Osteocyte (in vitro differentiated cells): Measurements from ENCODE around the gene KLK5. TPM values are rescaled to one million over a fixed set of nuclear protein-coding genes. Genes with fewer than 3 reads are reported as not detected.

Experiments used
- DNase-seq: peaks from one replicate; pipeline ENCODE4 v3.0.0; 2021; ENCODE audit warnings: mixed read lengths; ENCODE audit not compliant: unreplicated experiment; ENCODE audit errors: extremely low spot score
- H3K27ac Mint-ChIP-seq: one replicate; pipeline ENCODE4 v1.8.0; 2021; ENCODE audit warnings: mild to moderate bottlenecking, mixed read lengths; ENCODE audit not compliant: unreplicated experiment
- H3K27me3 Mint-ChIP-seq: one replicate; pipeline ENCODE4 v1.8.0; 2021; ENCODE audit warnings: mixed read lengths; ENCODE audit not compliant: unreplicated experiment
- H3K36me3 Mint-ChIP-seq: one replicate; pipeline ENCODE4 v1.8.0; 2021; ENCODE audit warnings: mixed read lengths; ENCODE audit not compliant: unreplicated experiment
- H3K4me1 Mint-ChIP-seq: one replicate; pipeline ENCODE4 v1.8.0; 2021; ENCODE audit warnings: mixed read lengths; ENCODE audit not compliant: unreplicated experiment
- H3K4me3 Mint-ChIP-seq: one replicate; pipeline ENCODE4 v1.8.0; 2021; ENCODE audit warnings: mild to moderate bottlenecking, moderate library complexity, mixed read lengths; ENCODE audit not compliant: unreplicated experiment
- H3K9me3 Mint-ChIP-seq: one replicate; pipeline ENCODE4 v1.8.0; 2021; ENCODE audit warnings: mixed read lengths; ENCODE audit not compliant: unreplicated experiment
- CTCF ChIP-seq: fragments of 200-600 bp; sonication (generic); IDR thresholded peaks from 2 replicates; pipeline ENCODE4 v1.5.0; 2021; ENCODE audit warnings: antibody characterized with exemption, mild to moderate bottlenecking, moderate library complexity
- total RNA-seq: library from RNA; stranded (reverse); gene quantifications from 2 replicates; pipeline ENCODE4 v1.2.1, GENCODE V29; 2021

Gene KLK5
- total RNA-seq, 1 donor from 2014 or later: not detected

GRCh38 chr19:50982186-50982585 lies 29.3 kb upstream of the KLK5 start:
- Mint-ChIP-seq H3K27ac (no peak overlapping the region), H3K4me1 (no peaks in the 10 kb centered on the region), H3K36me3 (no peaks in the 10 kb centered on the region), H3K27me3 (no peaks in the 10 kb centered on the region), H3K4me3 (no peak overlapping the region), H3K9me3 (no peaks in the 10 kb centered on the region)
- no peak for TF ChIP-seq CTCF
- DNase-seq: no peak

- H3K27me3 Mint-ChIP-seq: no peaks in the 10 kb centered on the region
- no peak overlapping the region for H3K27ac Mint-ChIP-seq
- DNase-seq: no peak
- TF ChIP-seq CTCF: no peak
- H3K9me3 Mint-ChIP-seq: no peaks in the 10 kb centered on the region
- H3K4me3 Mint-ChIP-seq: no peak overlapping the region
- no peaks in the 10 kb centered on the region for H3K36me3 Mint-ChIP-seq
- no peaks in the 10 kb centered on the region for H3K4me1 Mint-ChIP-seq
Observed at GRCh38 chr19:50981587-50982146, 28.8 kb upstream of the KLK5 start.

GRCh38 chr19:50980208-50980607 lies 27.4 kb upstream of the KLK5 start:
- Mint-ChIP-seq H3K36me3 (no peaks in the 10 kb centered on the region), H3K27me3 (no peaks in the 10 kb centered on the region), H3K27ac (no peak overlapping the region), H3K4me3 (no peak overlapping the region), H3K4me1 (no peaks in the 10 kb centered on the region), H3K9me3 (no peaks in the 10 kb centered on the region)
- TF ChIP-seq CTCF: no peak
- no peak for DNase-seq

- H3K36me3 Mint-ChIP-seq: no peaks in the 10 kb centered on the region
- H3K4me1 Mint-ChIP-seq: no peaks in the 10 kb centered on the region
- no peak overlapping the region for H3K4me3 Mint-ChIP-seq
- no peak for DNase-seq
- H3K27me3 Mint-ChIP-seq: no peaks in the 10 kb centered on the region
- H3K27ac Mint-ChIP-seq: no peak overlapping the region
- no peak for TF ChIP-seq CTCF
- H3K9me3 Mint-ChIP-seq: no peaks in the 10 kb centered on the region
Observed at GRCh38 chr19:50979758-50980157, 26.9 kb upstream of the KLK5 start.

GRCh38 chr19:50978772-50979390 lies 26.0 kb upstream of the KLK5 start:
- no peak for TF ChIP-seq CTCF
- Mint-ChIP-seq H3K4me1 (no peaks in the 10 kb centered on the region), H3K27me3 (no peaks in the 10 kb centered on the region), H3K9me3 (no peaks in the 10 kb centered on the region), H3K4me3 (no peak overlapping the region), H3K36me3 (no peaks in the 10 kb centered on the region), H3K27ac (no peak overlapping the region)
- no peak for DNase-seq
